ENCODE results near the gene SPART. TPM values are rescaled to one million over a fixed set of nuclear protein-coding genes. Genes with fewer than 3 reads are reported as not detected.
A peak's percentile ranks its signal among the peaks of the same experiment; 100 is the strongest.

SPART gene
- total RNA-seq (10 to 100 TPM; 43.3 to 48.9 TPM), polyA plus RNA-seq (ENCODE audit: insufficient read depth, low read depth, low replicate concordance) (66.2 TPM)
- long read RNA-seq, donor 1, full-length matches to known transcripts, result 15 of 38 reads
- long read RNA-seq, donor 1, partial matches to known transcripts, result 23 of 38 reads
- long read RNA-seq, donor 1, other reads (novel, unspliced or antisense), result 0 of 38 reads
- long read RNA-seq, donor 2, full-length matches to known transcripts, result 13 of 22 reads
- long read RNA-seq, donor 2, partial matches to known transcripts, result 9 of 22 reads
- long read RNA-seq, donor 2, other reads (novel, unspliced or antisense), result 0 of 22 reads

DNA sequence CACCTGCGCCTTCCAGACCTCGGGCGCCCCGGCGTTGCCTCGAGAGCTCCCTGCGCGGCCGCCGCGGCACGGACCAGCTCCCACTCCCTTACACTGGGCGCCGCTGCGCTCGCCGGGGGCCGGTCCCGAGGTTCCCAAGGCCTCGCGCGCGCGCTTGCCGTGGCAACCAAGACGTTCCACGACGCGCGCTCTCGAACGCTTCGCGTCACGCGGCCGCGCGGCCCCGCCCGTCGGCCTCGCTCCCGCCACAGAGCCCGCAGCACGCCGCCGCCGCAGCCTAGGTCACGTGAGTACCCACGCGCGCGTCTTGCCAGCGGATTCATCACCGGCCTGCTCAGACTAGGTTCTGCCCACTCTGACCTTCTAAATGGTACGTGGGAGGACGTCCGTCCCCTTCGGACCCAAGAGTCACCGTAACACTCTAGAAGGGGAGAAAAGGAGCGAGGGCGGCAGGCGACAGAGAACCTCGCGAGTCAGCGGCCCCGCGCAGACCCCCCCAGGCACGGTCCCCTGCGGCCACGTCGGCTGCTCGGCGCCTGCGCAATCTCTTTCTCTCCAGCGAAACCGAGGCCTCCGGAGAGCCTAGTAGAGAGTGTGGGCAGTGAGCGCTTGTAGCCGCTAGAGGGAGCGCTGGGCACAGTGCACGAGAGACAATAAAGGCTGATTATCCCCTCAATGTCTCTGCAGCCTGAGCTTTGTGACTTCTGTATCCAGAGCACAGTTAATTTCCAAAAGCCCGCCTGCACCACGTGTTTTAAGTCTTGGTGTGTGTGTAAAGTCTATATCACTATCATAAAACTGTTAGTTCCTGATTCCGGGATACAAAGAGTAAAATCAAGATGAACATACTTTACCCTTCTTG lies at the start of gene SPART:
TSS of gene SPART (minus strand) at position 173 of the 862 bp plus-strand sequence. CDS start 10,564 bp downstream, outside the sequence.
- DNase-seq, result peak; percentile 97
- Histone ChIP-seq H3K27ac (peak within 1 kb of the TSS; percentile 99 to 100), H3K9me3 (no peaks in the 10 kb centered on the region), H3K4me3 (peak within 1 kb of the TSS; percentile 90 to 95), H3K4me1 (peaks cover 18% of the 10 kb centered on the region), H3K36me3 (ENCODE audit: low read depth, missing control alignments) (no peaks in the 10 kb centered on the region), H3K27me3 (no peaks in the 10 kb centered on the region)
- TF ChIP-seq POLR2A (IDR thresholded peaks at IDR 0.05), result peak; percentile 73
- TF ChIP-seq, protein P1, sequence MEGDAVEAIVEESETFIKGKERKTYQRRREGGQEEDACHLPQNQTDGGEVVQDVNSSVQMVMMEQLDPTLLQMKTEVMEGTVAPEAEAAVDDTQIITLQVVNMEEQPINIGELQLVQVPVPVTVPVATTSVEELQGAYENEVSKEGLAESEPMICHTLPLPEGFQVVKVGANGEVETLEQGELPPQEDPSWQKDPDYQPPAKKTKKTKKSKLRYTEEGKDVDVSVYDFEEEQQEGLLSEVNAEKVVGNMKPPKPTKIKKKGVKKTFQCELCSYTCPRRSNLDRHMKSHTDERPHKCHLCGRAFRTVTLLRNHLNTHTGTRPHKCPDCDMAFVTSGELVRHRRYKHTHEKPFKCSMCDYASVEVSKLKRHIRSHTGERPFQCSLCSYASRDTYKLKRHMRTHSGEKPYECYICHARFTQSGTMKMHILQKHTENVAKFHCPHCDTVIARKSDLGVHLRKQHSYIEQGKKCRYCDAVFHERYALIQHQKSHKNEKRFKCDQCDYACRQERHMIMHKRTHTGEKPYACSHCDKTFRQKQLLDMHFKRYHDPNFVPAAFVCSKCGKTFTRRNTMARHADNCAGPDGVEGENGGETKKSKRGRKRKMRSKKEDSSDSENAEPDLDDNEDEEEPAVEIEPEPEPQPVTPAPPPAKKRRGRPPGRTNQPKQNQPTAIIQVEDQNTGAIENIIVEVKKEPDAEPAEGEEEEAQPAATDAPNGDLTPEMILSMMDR (IDR thresholded peaks at IDR 0.05), result peak; percentile 93 to 98 (median 96)
- intact Hi-C loops (cut with DNase I; ENCODE audit: low total_unique reads), result no loop called here
- 0 to 1% methylated on average over 22 to 77 of the region's 86 CpGs for WGBS, 2 donors

DNA sequence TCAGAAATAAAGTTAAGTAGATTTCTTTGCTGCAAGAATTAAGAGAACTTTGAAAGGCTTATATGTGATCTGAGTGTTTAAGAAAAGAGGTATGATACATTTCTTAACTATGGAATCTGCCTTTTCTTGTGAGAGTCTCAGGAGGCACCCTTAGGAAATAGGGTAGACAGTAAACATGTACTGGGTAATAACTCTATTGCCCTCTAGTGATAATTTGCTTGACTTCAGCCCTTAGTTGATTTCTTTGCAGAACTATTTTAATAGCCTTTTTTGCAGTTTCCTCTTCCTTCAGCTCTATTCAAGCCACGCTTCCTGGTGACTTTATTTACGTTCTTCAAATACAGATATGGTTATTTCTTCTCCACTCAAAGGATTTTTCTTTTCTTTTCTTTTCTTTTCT lies 49.1 kb upstream of the SPART start:
- H3K27ac ChIP-seq, result no peak overlapping the region
- H3K36me3 ChIP-seq (ENCODE audit: low read depth, missing control alignments), result no peaks in the 10 kb centered on the region
- intact Hi-C loops (cut with DNase I; ENCODE audit: low total_unique reads), result no loop called here
- WGBS, 2 donors, result 46 to 51% methylated on average over 2 of the region's 2 CpGs
- DNase-seq, result no peak
- no peaks in the 10 kb centered on the region for H3K9me3 ChIP-seq
- no peaks in the 10 kb centered on the region for H3K27me3 ChIP-seq
- no peaks in the 10 kb centered on the region for H3K4me1 ChIP-seq
- TF ChIP-seq POLR2A (IDR thresholded peaks at IDR 0.05), result no peak
- TF ChIP-seq, protein P1 (IDR thresholded peaks at IDR 0.05), result peak; percentile 15 to 32 (median 24)
- no peak overlapping the region for H3K4me3 ChIP-seq

DNA sequence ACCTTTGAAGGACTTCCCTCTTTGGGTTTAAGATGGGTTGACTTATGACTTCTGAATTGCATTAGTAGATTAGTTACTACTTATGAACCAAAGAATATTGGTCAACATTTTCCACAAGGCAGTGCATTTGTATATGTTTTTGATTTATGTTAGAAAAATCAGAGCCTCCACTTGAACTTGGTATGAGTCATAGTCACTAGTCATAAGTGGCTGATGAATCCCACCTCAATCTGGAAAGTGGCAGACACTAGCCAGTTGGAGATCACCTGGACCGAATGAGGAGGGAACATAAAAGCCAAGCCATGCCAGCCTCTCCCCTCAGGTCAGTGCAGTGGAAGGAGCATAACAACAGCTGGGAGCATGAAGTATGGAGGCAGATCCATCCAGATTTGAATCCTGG lies 39.3 kb upstream of the SPART start:
- DNase-seq, result no peak
- Histone ChIP-seq H3K4me1 (no peaks in the 10 kb centered on the region), H3K27ac (no peak overlapping the region), H3K4me3 (no peak overlapping the region), H3K9me3 (no peaks in the 10 kb centered on the region), H3K27me3 (no peaks in the 10 kb centered on the region), H3K36me3 (ENCODE audit: low read depth, missing control alignments) (no peaks in the 10 kb centered on the region)
- no peak for TF ChIP-seq POLR2A (IDR thresholded peaks at IDR 0.05)
- TF ChIP-seq, protein P1 (IDR thresholded peaks at IDR 0.05), result no peak
- WGBS, 2 donors, result 78 to 94% methylated on average over 1 of the region's 1 CpG
- intact Hi-C loops (cut with DNase I; ENCODE audit: low total_unique reads), result no loop called here

GRCh38 chr13:36382030-36382429 lies 35.8 kb upstream of the SPART start:
- intact Hi-C loops (cut with DNase I; ENCODE audit: low total_unique reads), result no loop called here
- WGBS, 2 donors, result 93 to 98% methylated on average over 3 of the region's 3 CpGs
- no peak overlapping the region for H3K4me3 ChIP-seq
- no peak overlapping the region for H3K27ac ChIP-seq
- TF ChIP-seq, protein P1 (IDR thresholded peaks at IDR 0.05), result no peak
- no peak for TF ChIP-seq POLR2A (IDR thresholded peaks at IDR 0.05)
- H3K27me3 ChIP-seq, result no peaks in the 10 kb centered on the region
- no peaks in the 10 kb centered on the region for H3K9me3 ChIP-seq
- DNase-seq, result no peak
- no peaks in the 10 kb centered on the region for H3K4me1 ChIP-seq
- H3K36me3 ChIP-seq (ENCODE audit: low read depth, missing control alignments), result no peaks in the 10 kb centered on the region
